GM23248 (cell line): Measurements from ENCODE around the gene TRIM14. TPM values are rescaled to one million over a fixed set of nuclear protein-coding genes. Genes with fewer than 3 reads are reported as not detected.

Experiments used
- DNase-seq: peaks from one replicate; pipeline ENCODE4 v3.0.0-alpha.2; 2015
- H2AFZ ChIP-seq: fragments of 200-600 bp; sonication (generic); 2 replicates; pipeline ENCODE4 v1.6.1; 2016; ENCODE audit warnings: antibody characterized with exemption
- H3F3A ChIP-seq: fragments of 200-600 bp; sonication (generic); 2 replicates; pipeline ENCODE4 v1.6.1; 2016; ENCODE audit warnings: mild to moderate bottlenecking, antibody characterized with exemption, mixed run types; ENCODE audit not compliant: insufficient read depth
- H3K27ac ChIP-seq: fragments of 200-600 bp; sonication (generic); 2 replicates; pipeline ENCODE4 v1.5.1; 2016; ENCODE audit warnings: mild to moderate bottlenecking
- H3K27me3 ChIP-seq: fragments of 200-600 bp; sonication (generic); replicated peaks from 2 replicates; pipeline ENCODE4 v1.6.1; 2016; ENCODE audit warnings: mild to moderate bottlenecking; ENCODE audit not compliant: insufficient read depth
- H3K36me3 ChIP-seq: fragments of 200-600 bp; sonication (generic); 2 replicates; pipeline ENCODE4 v1.6.1; 2016; ENCODE audit warnings: low read depth, mild to moderate bottlenecking
- H3K4me1 ChIP-seq: fragments of 200-600 bp; sonication (generic); 2 replicates; pipeline ENCODE4 v1.6.1; 2016; ENCODE audit warnings: mild to moderate bottlenecking; ENCODE audit not compliant: insufficient read depth
- H3K4me2 ChIP-seq: fragments of 200-600 bp; sonication (generic); one replicate; pipeline ENCODE4 v1.6.1; 2016; ENCODE audit warnings: mild to moderate bottlenecking; ENCODE audit not compliant: unreplicated experiment
- H3K4me3 ChIP-seq: fragments of 200-600 bp; sonication (generic); 2 replicates; pipeline ENCODE4 v1.5.1; 2016; ENCODE audit warnings: mild to moderate bottlenecking
- H3K79me2 ChIP-seq: fragments of 200-600 bp; sonication (generic); 2 replicates; pipeline ENCODE4 v1.6.1; 2016; ENCODE audit warnings: mild to moderate bottlenecking; ENCODE audit not compliant: insufficient read depth
- H3K9ac ChIP-seq: fragments of 200-600 bp; sonication (generic); 2 replicates; pipeline ENCODE4 v1.6.1; 2016; ENCODE audit warnings: mild to moderate bottlenecking
- H3K9me2 ChIP-seq: fragments of 200-600 bp; sonication (generic); 2 replicates; pipeline ENCODE4 v1.6.1; 2016; ENCODE audit warnings: mixed run types, mild to moderate bottlenecking, moderate library complexity; ENCODE audit not compliant: insufficient read depth
- H3K9me3 ChIP-seq: fragments of 200-600 bp; sonication (generic); one replicate; pipeline ENCODE4 v1.6.1; 2017; ENCODE audit warnings: low read depth
- H4K20me1 ChIP-seq: fragments of 200-600 bp; sonication (generic); 2 replicates; pipeline ENCODE4 v1.6.0; 2016; ENCODE audit not compliant: insufficient read depth
- EZH2 ChIP-seq: fragments of 200-600 bp; sonication (generic); IDR thresholded peaks from 2 replicates; pipeline ENCODE4 v1.6.1; 2018; ENCODE audit warnings: antibody characterized with exemption, mild to moderate bottlenecking; ENCODE audit not compliant: insufficient read depth, poor library complexity, severe bottlenecking
- EZH2phosphoT487 ChIP-seq: fragments of 200-600 bp; sonication (generic); IDR thresholded peaks from 2 replicates; pipeline ENCODE4 v1.6.1; 2018; ENCODE audit warnings: antibody characterized with exemption, moderate library complexity, mild to moderate bottlenecking, low read depth; ENCODE audit not compliant: insufficient read depth
- WGBS, 2 experiments: methylation state at CpG; one replicate each; pipeline ENCODE4 v1.1.6; 2015 to 2017; ENCODE audit warnings: low lambda C conversion rate in 2 of 2, low coverage in 1 of 2; ENCODE audit errors: missing lambda C conversion rate in 2 of 2; 5-methylcytosine and 5-hydroxymethylcytosine counted together
- in situ Hi-C: fragments of 300-500 bp; cut with MboI; formaldehyde crosslinking; loops from 2 replicates; pipeline ENCODE4 v1.15.0; 2020
- polyA plus RNA-seq: library from polyadenylated mRNA; unstranded; fragments of >200 nt; fragmentation: Nextera tagmentation; extraction: Ambion mirVana; gene quantifications from 2 replicates; pipeline ENCODE4 v1.2.1, GENCODE V29; 2016
- total RNA-seq: library from RNA; depleted of rRNA; stranded (reverse); fragments of >200 nt; shearing (Covaris generic); gene quantifications from 2 replicates; pipeline ENCODE4 v1.2.3, GENCODE V29; 2014

The TRIM14 gene
- total and polyA plus RNA-seq, 2 experiments from 2014 or later, result 6.4 to 7.8 TPM

GRCh38 chr9:98148486-98148885 is 29.5 kb upstream of the TRIM14 start:
- 0 out of 2 replicates have a peak, but pooled peaks cover 5% of the 10 kb centered on the region for H3F3A ChIP-seq
- H3K9ac ChIP-seq, result no peak overlapping the region
- H3K79me2 ChIP-seq, result no peaks in the 10 kb centered on the region
- no peak for DNase-seq
- H3K36me3 ChIP-seq, result no peaks in the 10 kb centered on the region
- no peaks in the 10 kb centered on the region for H3K27me3 ChIP-seq
- 0 out of 2 replicates have a peak, but pooled peaks cover 9% of the 10 kb centered on the region for H3K4me1 ChIP-seq
- no peak for TF ChIP-seq EZH2
- TF ChIP-seq EZH2phosphoT487, result no peak
- WGBS, 2 experiments, result 82 to 89% methylated on average over 2 of the region's 2 CpGs
- H2AFZ ChIP-seq, result no peak overlapping the region
- no peak overlapping the region for H3K4me2 ChIP-seq
- in situ Hi-C loops, result no loop called here
- no peak overlapping the region for H3K4me3 ChIP-seq
- H3K27ac ChIP-seq, result no peak overlapping the region
- no peaks in the 10 kb centered on the region for H4K20me1 ChIP-seq
- no peaks in the 10 kb centered on the region for H3K9me2 ChIP-seq
- H3K9me3 ChIP-seq, result no peaks in the 10 kb centered on the region

DNA sequence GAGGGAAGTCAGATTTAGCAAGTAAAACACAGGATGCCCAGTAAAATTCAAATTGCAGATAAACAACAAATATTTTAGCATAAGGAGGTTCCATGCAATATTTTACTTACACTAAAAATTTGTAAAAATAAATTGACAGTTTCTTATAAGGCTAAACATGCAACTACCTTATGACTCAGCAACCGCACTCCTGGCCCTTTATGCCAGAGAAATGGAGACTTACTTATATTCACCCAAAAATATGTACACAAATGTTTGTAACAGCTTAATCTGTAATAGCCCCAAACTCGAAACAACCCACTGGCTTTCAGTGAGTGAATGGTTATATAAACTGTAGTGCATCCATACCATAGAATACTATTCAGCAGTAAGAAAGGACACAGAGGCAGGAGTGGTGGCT is 28.6 kb upstream of the TRIM14 start:
- WGBS, 2 experiments, result 46 to 53% methylated on average over 2 of the region's 2 CpGs

GRCh38 chr9:98146101-98146991 is 27.3 kb upstream of the TRIM14 start:
- in situ Hi-C loops, result no loop called here
- Histone ChIP-seq H3K4me1 (0 out of 2 replicates have a peak, but pooled peaks cover 9% of the 10 kb centered on the region), H3K4me2 (no peak overlapping the region), H3K79me2 (no peaks in the 10 kb centered on the region), H3K27ac (no peak overlapping the region), H3K36me3 (no peaks in the 10 kb centered on the region), H3F3A (0 out of 2 replicates have a peak, but pooled peaks cover 5% of the 10 kb centered on the region), H2AFZ (0 out of 2 replicates have a peak overlapping the region, but pooled peaks have one; percentile 2), H3K9me3 (no peaks in the 10 kb centered on the region), H3K9ac (no peak overlapping the region), H3K9me2 (no peaks in the 10 kb centered on the region), H4K20me1 (no peaks in the 10 kb centered on the region), H3K4me3 (no peak overlapping the region), H3K27me3 (no peaks in the 10 kb centered on the region)
- no peak for TF ChIP-seq EZH2
- no peak for TF ChIP-seq EZH2phosphoT487
- DNase-seq, result peak; percentile 67
- 61 to 62% methylated on average over 7 of the region's 7 CpGs for WGBS, 2 experiments

More for the DNA sequence above, 28.6 kb upstream of the TRIM14 start:
- no peaks in the 10 kb centered on the region for H3K27me3 ChIP-seq
- in situ Hi-C loops, result no loop called here
- no peak overlapping the region for H2AFZ ChIP-seq
- no peak overlapping the region for H3K4me3 ChIP-seq
- H3K4me2 ChIP-seq, result no peak overlapping the region
- peak; percentile 57 for DNase-seq
- no peaks in the 10 kb centered on the region for H3K79me2 ChIP-seq
- H3K9ac ChIP-seq, result no peak overlapping the region
- TF ChIP-seq EZH2, result no peak
- TF ChIP-seq EZH2phosphoT487, result no peak
- H3K27ac ChIP-seq, result no peak overlapping the region
- H3K9me3 ChIP-seq, result no peaks in the 10 kb centered on the region
- 0 out of 2 replicates have a peak, but pooled peaks cover 9% of the 10 kb centered on the region for H3K4me1 ChIP-seq
- no peaks in the 10 kb centered on the region for H4K20me1 ChIP-seq
- no peaks in the 10 kb centered on the region for H3K36me3 ChIP-seq
- no peaks in the 10 kb centered on the region for H3K9me2 ChIP-seq
- H3F3A ChIP-seq, result 0 out of 2 replicates have a peak, but pooled peaks cover 5% of the 10 kb centered on the region

GRCh38 chr9:98144631-98145030 is 25.6 kb upstream of the TRIM14 start:
- H3K36me3 ChIP-seq, result no peaks in the 10 kb centered on the region
- TF ChIP-seq EZH2 (no peak), EZH2phosphoT487 (no peak)
- no peak overlapping the region for H3K4me2 ChIP-seq
- no peak overlapping the region for H2AFZ ChIP-seq
- H3K4me3 ChIP-seq, result no peak overlapping the region
- H3K9me2 ChIP-seq, result no peaks in the 10 kb centered on the region
- H3F3A ChIP-seq, result 0 out of 2 replicates have a peak, but pooled peaks cover 5% of the 10 kb centered on the region
- H3K27ac ChIP-seq, result no peak overlapping the region
- H3K4me1 ChIP-seq, result 0 out of 2 replicates have a peak, but pooled peaks cover 9% of the 10 kb centered on the region
- no peaks in the 10 kb centered on the region for H3K9me3 ChIP-seq
- no peaks in the 10 kb centered on the region for H4K20me1 ChIP-seq
- no peaks in the 10 kb centered on the region for H3K27me3 ChIP-seq
- DNase-seq, result no peak
- H3K9ac ChIP-seq, result no peak overlapping the region
- 71 to 74% methylated on average over 3 of the region's 3 CpGs for WGBS, 2 experiments
- no peaks in the 10 kb centered on the region for H3K79me2 ChIP-seq
- in situ Hi-C loops, result no loop called here
